Osteocyte (in vitro differentiated cells): Measurements from ENCODE around the gene OTOG. TPM values are rescaled to one million over a fixed set of nuclear protein-coding genes. Genes with fewer than 3 reads are reported as not detected.

Source experiments
- DNase-seq: peaks from one replicate; pipeline ENCODE4 v3.0.0; 2021; ENCODE audit warnings: mixed read lengths; ENCODE audit not compliant: unreplicated experiment; ENCODE audit errors: extremely low spot score
- H3K27ac Mint-ChIP-seq: one replicate; pipeline ENCODE4 v1.8.0; 2021; ENCODE audit warnings: mild to moderate bottlenecking, mixed read lengths; ENCODE audit not compliant: unreplicated experiment
- H3K27me3 Mint-ChIP-seq: one replicate; pipeline ENCODE4 v1.8.0; 2021; ENCODE audit warnings: mixed read lengths; ENCODE audit not compliant: unreplicated experiment
- H3K36me3 Mint-ChIP-seq: one replicate; pipeline ENCODE4 v1.8.0; 2021; ENCODE audit warnings: mixed read lengths; ENCODE audit not compliant: unreplicated experiment
- H3K4me1 Mint-ChIP-seq: one replicate; pipeline ENCODE4 v1.8.0; 2021; ENCODE audit warnings: mixed read lengths; ENCODE audit not compliant: unreplicated experiment
- H3K4me3 Mint-ChIP-seq: one replicate; pipeline ENCODE4 v1.8.0; 2021; ENCODE audit warnings: mild to moderate bottlenecking, moderate library complexity, mixed read lengths; ENCODE audit not compliant: unreplicated experiment
- H3K9me3 Mint-ChIP-seq: one replicate; pipeline ENCODE4 v1.8.0; 2021; ENCODE audit warnings: mixed read lengths; ENCODE audit not compliant: unreplicated experiment
- total RNA-seq: library from RNA; stranded (reverse); gene quantifications from 2 replicates; pipeline ENCODE4 v1.2.1, GENCODE V29; 2021
- TF ChIP-seq, protein P1 (sequence below): fragments of 200-600 bp; sonication (generic); IDR thresholded peaks from 2 replicates; pipeline ENCODE4 v1.5.0; 2021; ENCODE audit warnings: antibody characterized with exemption, mild to moderate bottlenecking, moderate library complexity

The OTOG gene
- total RNA-seq, 1 donor from 2014 or later = not detected

DNA sequence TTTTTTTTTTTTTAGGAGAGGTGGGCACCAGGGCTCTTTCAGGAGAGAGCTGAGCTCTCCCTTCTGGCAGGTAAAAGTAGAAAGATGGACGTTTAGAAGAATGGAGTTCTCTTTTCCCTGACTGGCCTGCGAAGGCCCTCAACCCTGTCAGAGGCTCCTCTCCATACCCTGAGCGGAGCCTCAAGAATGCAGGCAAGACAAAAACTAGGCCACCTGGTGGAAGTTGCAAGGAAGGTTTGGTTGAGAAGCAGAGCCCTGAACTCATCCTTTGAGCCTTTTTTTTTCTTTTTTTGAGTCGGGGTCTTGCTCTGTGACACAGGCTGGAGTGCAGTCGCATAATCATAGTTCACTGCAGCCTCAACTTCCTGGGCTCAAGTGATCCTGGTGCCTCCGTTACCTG is 1.4 kb downstream of the OTOG start:
- no peak for DNase-seq
- TF ChIP-seq, protein P1, sequence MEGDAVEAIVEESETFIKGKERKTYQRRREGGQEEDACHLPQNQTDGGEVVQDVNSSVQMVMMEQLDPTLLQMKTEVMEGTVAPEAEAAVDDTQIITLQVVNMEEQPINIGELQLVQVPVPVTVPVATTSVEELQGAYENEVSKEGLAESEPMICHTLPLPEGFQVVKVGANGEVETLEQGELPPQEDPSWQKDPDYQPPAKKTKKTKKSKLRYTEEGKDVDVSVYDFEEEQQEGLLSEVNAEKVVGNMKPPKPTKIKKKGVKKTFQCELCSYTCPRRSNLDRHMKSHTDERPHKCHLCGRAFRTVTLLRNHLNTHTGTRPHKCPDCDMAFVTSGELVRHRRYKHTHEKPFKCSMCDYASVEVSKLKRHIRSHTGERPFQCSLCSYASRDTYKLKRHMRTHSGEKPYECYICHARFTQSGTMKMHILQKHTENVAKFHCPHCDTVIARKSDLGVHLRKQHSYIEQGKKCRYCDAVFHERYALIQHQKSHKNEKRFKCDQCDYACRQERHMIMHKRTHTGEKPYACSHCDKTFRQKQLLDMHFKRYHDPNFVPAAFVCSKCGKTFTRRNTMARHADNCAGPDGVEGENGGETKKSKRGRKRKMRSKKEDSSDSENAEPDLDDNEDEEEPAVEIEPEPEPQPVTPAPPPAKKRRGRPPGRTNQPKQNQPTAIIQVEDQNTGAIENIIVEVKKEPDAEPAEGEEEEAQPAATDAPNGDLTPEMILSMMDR = no peak
- Mint-ChIP-seq H3K36me3 (no peaks in the 10 kb centered on the region), H3K27ac (no peak overlapping the region), H3K4me3 (no peak overlapping the region), H3K4me1 (no peaks in the 10 kb centered on the region), H3K9me3 (no peaks in the 10 kb centered on the region), H3K27me3 (peaks cover 24% of the 10 kb centered on the region)

DNA sequence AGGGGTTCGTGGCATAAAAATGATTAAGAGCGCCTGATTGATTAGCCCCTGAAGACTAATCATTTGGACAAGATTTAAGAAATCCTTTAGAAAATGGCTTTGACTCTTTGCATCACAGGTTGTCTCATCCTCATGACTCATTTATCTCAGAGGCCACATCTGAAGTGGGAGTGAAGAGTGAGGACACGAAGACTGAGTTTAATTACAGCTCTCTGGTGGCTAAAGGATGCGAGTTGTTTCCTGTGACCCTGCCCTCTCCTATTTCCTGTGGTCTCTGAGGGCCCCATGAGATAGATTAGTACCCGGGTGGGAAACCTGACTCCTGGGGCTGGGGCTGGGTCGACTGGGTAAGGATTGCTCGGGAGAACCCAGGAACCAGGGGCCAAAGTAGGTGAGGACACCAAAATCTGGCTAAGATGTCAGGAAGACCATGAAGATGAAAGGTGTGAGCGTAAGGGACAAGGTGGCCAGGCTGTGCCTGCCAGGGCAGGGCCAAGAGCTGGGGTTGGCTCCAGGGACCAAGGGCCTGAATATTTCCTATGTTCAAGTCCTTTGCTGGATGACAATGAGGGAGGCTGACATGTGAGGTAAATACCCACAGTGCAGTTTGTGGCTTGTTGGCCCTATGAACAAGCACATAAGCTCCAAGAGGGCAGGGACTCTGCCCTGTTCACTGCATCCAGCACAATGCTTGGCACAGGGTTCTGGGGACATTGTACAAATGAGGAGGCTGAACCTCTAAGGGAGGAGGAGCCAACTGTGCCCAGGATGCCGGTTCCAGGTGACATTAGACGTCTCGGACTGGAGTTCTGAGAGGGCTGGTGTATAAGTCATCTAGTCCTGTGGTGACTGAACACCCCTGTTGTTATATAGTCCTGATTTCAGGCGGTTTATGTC is 3.6 kb downstream of the OTOG start:
- no peaks in the 10 kb centered on the region for H3K9me3 Mint-ChIP-seq
- no peak overlapping the region for H3K27ac Mint-ChIP-seq
- no peaks in the 10 kb centered on the region for H3K4me1 Mint-ChIP-seq
- TF ChIP-seq, protein P1 = no peak
- no peaks in the 10 kb centered on the region for H3K36me3 Mint-ChIP-seq
- no peak overlapping the region for H3K4me3 Mint-ChIP-seq
- peaks cover 15% of the 10 kb centered on the region for H3K27me3 Mint-ChIP-seq
- no peak for DNase-seq

DNA sequence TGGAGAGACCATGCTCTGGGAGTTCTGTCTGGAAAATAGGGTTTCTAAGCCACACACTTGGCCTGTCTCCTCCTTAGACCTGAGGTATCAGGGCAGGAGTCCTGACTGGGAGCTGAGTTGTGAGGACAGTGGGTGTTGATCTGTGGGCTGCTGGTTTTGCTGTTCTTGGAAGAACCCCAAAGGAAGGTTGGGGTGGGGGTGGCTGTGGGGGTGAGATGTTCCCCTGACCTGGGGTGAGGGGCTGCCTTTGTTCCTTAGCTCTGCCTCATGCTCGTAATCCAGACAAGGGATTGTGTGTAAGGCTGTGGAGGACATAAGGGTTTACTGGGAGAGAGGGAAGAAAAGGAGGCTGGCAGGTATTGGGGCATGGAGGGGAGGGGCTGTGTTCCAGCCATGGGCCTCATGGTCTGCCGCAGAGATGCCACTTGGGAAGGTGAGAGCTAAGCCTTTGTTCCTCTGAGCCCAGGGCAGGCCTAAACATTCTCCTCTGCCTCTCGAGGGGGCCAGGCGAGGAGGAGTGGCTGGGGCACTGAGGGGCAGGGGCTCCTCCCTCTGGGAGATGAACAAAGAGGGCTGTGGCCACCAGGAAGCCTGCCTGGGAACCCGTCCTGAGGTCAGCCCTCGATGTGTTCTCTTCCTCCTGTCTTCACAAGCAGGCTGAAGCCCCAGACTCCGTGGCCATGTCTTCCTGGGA is 4.4 kb downstream of the OTOG start:
- Mint-ChIP-seq H3K4me3 (no peak overlapping the region), H3K27me3 (peaks cover 12% of the 10 kb centered on the region), H3K36me3 (no peaks in the 10 kb centered on the region), H3K4me1 (no peaks in the 10 kb centered on the region), H3K9me3 (no peaks in the 10 kb centered on the region), H3K27ac (no peak overlapping the region)
- no peak for DNase-seq
- TF ChIP-seq, protein P1 = no peak

DNA sequence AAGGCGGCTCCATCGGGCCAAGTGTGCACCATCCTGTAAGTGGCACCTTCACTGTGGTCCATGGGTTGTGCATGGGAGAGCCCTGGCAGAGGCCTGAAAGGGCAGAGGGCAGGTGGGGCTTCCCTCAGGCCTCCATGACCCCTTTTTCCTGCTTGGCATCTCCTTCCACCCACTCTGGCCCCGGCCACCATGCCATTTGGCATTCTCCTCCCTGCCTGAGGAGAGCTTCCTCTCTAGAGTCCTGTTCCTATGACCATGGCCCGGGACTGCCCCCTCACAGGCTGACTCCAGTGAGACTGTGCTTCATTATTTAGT is 4.9 kb downstream of the OTOG start:
- Mint-ChIP-seq H3K27me3 (peaks cover 11% of the 10 kb centered on the region), H3K36me3 (no peaks in the 10 kb centered on the region), H3K27ac (no peak overlapping the region), H3K9me3 (no peaks in the 10 kb centered on the region), H3K4me1 (no peaks in the 10 kb centered on the region), H3K4me3 (no peak overlapping the region)
- TF ChIP-seq, protein P1 = no peak
- no peak for DNase-seq
